GM19328 (cell line): ENCODE data around the gene SHISA5.
"Not testable (repeated sequence)": the region's sequence is repeated elsewhere in the genome, so short reads cannot be mapped to it uniquely, and the experiment has no call there.

ENCODE experiments used
- ATAC-seq: cut with Tn5 transposase; IDR thresholded peaks from one replicate; pipeline ENCODE4 v1.9.1; 2021; ENCODE audit warnings: mild to moderate bottlenecking, moderate library complexity; ENCODE audit not compliant: unreplicated experiment

SHISA5 gene

GRCh38 chr3:48521635-48522034, 17.7 kb upstream of the SHISA5 start:
- no peak for ATAC-seq

DNA sequence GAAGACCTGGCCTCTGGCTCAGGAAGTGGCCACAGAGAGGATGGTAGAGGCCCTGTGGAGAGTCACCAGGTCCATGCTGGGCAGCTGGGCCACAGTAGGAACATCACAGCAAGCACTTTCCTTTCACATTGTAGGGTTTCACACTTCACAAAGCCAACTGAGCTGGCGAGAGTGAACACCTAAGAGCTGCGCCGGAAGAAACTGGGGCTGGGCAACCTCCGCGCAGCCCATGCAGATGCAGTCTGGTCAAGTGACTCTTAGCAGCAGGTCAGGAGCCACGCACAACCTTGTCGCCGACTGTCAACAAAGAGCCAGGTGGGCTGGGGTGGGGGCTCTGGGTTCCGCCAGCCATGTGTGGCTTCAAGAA, 15.3 kb upstream of the SHISA5 start:
- ATAC-seq, result no peak

DNA sequence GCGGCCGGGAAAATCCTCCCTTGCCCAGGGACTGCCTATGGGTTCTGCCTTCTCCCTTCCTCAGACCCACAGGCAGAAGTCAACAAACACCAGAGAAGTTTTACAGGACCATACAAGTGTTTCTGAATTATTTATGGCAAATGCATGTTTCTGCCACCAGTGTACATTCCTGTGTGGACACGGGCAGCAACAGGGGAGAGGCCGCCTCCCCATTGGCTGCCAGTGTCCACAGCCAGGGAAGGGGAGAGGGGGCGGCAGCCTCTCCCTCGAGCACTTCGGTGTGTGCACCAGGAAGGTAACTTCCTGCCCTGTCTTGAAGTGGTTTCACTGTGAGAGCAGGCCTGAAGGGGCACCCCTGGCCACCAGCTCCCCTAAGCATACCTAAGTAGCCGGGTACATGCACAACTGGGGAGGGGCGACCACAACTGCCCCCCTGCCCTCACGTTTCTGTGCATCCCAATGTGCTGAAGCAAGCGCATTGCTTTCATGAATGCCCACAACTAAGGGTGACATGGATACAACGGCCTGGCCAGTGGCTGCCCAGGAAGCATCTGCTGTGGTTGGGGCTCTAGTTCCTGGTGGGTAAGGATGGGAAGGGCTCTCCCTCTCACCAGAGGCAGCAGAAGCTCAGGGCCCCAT, 14.8 kb upstream of the SHISA5 start:
- ATAC-seq, result no peak

- ATAC-seq, result no peak
Observed at GRCh38 chr3:48518069-48518468, 14.1 kb upstream of the SHISA5 start.

- ATAC-seq, result no peak
Observed at GRCh38 chr3:48516571-48516970, 12.6 kb upstream of the SHISA5 start.

GRCh38 chr3:48514431-48515227, 10.7 kb upstream of the SHISA5 start:
- ATAC-seq, result no peak

- no peak for ATAC-seq
Observed at GRCh38 chr3:48511551-48511950, 7.6 kb upstream of the SHISA5 start.

DNA sequence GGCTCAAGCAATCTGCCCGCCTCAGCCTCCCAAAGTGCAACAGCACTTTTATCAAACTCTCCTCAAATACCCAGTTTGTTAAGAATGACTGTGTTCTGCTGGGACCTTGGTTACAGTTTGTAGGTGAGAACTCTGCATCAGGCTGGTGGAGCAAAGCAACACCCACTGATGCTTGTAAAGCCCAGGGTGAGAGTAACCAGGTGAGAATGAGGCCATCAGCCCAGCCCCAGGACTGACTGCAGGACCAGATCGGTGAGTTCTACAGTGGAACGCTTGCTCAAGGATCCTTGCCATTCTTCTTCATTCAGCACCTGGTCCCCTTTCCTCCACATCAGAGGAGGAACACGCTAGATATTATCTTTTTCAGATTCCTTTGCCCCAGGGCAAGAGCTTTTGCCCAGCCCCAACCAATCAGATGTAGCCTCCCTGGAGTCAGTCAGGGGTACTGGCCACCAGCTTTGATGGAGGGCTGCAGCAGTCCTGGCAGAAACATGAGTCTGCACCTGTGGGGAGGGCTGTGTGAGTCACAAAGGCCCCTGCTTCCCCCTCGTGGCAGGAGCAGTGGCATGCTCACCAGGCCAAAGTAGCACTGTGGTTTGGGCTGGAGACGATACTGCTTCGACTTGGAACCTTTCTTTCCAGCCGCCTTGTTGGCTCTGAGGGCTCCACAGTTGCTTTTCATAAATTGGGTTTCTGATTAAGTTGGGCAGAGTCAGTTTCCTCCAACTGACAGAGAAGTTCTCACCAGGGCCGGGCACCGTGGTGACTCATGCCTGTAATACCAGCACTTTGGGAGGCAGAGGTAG, 3.5 kb upstream of the SHISA5 start:
- no peak for ATAC-seq

GRCh38 chr3:48505968-48506504, 2.1 kb upstream of the SHISA5 start:
- ATAC-seq, result no peak

DNA sequence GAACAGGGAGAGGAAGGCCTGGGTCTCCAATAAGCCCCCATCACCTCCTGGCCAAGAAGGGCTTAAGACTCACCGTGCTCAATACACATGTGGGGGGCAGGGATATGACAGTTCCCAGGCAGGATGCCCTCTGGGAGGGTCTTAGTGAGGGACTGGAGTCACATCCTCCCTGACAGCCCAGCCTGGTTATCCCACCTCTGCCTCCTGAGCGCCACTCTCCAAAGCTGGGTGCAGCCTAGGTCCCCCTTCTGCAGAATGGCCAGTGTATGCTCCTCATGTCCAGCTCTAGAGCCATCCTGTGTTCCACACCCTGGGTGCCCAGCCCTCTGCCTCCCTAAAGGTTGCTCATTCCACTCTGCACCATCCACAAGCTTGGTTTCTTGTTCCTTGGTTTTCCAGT, 1.2 kb upstream of the SHISA5 start:
- ATAC-seq, result no peak

DNA sequence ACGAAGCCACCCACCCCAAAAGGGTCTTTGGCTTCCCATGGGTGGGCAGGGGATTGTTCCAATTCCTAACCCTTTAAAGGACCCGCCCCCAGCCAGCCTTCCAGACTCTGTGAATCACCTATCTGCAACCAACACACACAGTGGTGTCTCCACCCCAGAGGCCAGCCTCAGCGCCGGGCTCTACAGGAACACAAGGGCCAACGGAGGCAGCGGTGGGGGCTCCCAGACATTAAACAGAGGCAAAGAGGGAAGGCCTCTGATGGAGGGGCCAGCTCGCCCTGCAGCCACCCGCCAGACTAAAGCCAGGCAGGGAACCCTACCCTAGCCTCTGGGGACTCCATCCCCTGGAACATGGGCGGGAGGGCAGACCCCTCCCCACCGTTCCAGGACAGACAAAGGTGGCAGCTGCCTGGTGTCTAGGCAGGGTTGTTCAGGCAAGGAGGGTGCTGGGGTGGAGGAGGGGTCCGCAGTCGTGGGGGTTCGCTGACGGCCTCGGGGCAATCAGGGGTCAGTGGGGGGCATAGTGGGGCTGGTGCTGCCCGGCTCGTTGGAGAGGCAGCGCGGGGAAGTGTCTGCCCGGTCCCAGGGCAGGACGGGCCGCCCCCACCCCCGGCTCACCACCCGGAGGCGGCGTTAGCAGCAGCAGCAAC, 448 bp downstream of the SHISA5 start:
- ATAC-seq, result no peak

GRCh38 chr3:48502728-48503168, 1.2 kb downstream of the SHISA5 start:
- ATAC-seq, result no peak

DNA sequence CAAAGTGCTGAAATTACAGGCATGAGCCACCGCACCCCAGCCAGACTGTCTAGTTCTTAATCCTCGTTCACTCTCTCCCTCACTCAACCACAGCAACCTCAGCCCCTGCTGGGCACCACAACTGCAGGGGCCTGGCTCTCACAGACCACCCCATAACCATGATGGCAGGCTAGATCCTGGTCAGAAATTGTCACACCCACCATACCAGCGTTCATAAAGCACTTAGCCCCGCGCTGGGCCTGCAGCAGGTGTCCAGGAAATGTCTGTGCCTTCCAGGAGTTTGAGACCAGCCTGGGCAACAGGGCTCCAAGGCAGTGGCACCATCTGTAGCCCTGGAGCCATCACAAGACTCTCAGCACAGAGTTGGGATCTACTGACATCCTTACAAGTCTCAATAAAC, 1.9 kb downstream of the SHISA5 start:
- no peak for ATAC-seq

- ATAC-seq, result no peak
Observed at GRCh38 chr3:48501196-48501595, 2.8 kb downstream of the SHISA5 start.

GRCh38 chr3:48500656-48501055, 3.3 kb downstream of the SHISA5 start:
- ATAC-seq, result no peak

GRCh38 chr3:48493203-48493501, 10.8 kb downstream of the SHISA5 start:
- ATAC-seq, result no peak

DNA sequence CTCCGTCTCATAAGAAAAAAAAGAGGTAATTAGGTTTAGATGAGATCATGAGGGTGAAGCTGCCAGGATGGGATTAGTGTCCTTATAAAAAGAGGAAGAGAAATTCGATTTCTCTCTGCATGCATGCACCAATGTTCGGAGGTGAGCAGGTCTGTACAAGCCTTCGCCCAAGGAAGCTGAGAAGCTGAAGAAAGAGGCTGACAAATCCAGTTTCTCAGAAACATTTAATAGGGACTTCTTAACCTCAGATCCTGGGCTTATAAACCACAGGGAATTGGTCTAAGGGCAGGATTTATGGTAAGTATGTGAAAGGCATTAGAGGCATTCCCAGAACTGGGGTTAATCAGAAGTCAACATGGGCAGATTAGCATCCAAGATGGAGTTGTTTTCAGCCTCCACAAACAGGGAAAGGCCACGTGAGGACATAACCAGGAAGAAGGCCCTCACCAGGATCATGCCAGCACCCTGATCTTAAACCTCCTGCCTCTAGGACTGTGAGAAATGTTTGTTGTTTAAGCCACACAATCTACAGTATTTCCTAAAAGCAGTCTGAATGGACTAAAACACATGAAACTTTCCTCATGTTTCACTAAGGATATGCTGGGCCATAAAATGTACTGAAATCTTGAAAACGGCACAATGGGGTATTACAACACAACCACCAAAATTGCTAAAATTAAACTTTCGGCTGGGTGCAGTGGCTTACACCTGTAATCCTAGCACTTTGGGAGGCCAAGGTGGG, 11.3 kb downstream of the SHISA5 start:
- no peak for ATAC-seq

DNA sequence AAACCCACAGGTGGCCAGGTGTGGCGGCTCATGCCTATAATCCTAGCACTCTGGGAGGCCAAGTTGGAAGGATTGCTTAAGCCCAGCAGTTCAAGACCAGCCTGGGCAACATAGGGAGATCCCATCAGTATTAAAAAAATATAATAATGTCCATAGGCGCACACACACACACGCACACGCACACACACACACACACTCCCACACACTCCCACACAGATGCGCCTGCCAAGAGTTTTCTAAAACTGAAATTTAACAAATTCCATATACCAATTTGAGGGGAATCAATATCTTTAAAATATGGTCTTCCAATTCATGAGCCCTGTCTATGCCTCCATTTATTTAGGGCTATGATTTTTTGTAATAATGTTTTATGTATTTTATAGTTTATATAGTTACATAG, 17.0 kb downstream of the SHISA5 start:
- ATAC-seq, result no peak

- not testable (repeated sequence) for ATAC-seq
Observed at GRCh38 chr3:48482822-48483221, 21.2 kb downstream of the SHISA5 start.

GRCh38 chr3:48480891-48481290, 23.1 kb downstream of the SHISA5 start:
- not testable (repeated sequence) for ATAC-seq
